H1 (cell line): ENCODE results near the gene ARG2.

Experiments used
- BCL11A ChIP-seq, 2 experiments: IDR thresholded peaks; one replicate each; pipeline ENCODE4 v1.6.1; 2011; ENCODE audit warnings: low read depth in 2 of 2, low read length in 2 of 2, mild to moderate bottlenecking in 2 of 2
- CHD1 ChIP-seq: IDR thresholded peaks from 2 replicates; pipeline ENCODE4 v1.6.1; 2012; ENCODE audit warnings: low read depth, low read length, improper control_type of control experiment
- CREB1 ChIP-seq: IDR thresholded peaks from 2 replicates; pipeline ENCODE4 v1.6.1; 2012; ENCODE audit warnings: inconsistent platforms
- EP300 ChIP-seq, 2 experiments: IDR thresholded peaks; 1 replicate in 1 of 2; 2 replicates in 1 of 2; pipeline ENCODE4 v1.6.1; 2011 to 2012; ENCODE audit warnings: low read depth in 2 of 2, low read length in 2 of 2, mild to moderate bottlenecking in 2 of 2, borderline replicate concordance in 1 of 2, inconsistent platforms in 1 of 2, moderate library complexity in 1 of 2
- PHF8 ChIP-seq: fragments of 200-600 bp; sonication (generic); conservative IDR thresholded peaks from 2 replicates; pipeline ENCODE4 v1.7.1; 2012; ENCODE audit warnings: low read depth, mild to moderate bottlenecking, inconsistent platforms, low read length, moderate library complexity
- POLR2A ChIP-seq, 2 experiments: IDR thresholded peaks; 1 replicate in 1 of 2; 2 replicates in 1 of 2; pipeline ENCODE4 v1.6.1; 2011; ENCODE audit warnings: low read depth in 2 of 2, low read length in 2 of 2, mild to moderate bottlenecking in 2 of 2; ENCODE audit errors: control extremely low read depth in 1 of 2
- RBBP5 ChIP-seq: IDR thresholded peaks from 2 replicates; pipeline ENCODE4 v1.7.1; 2012; ENCODE audit warnings: low read depth, mild to moderate bottlenecking, inconsistent platforms, low read length, moderate library complexity, borderline replicate concordance
- SIN3A ChIP-seq, 2 experiments: IDR thresholded peaks in 1 of 2; conservative IDR thresholded peaks in 1 of 2; 2 replicates each; pipeline ENCODE4 v1.6.1; 2011 to 2012; ENCODE audit warnings: low read length in 2 of 2, improper control_type of control experiment in 1 of 2, low read depth in 1 of 2, mild to moderate bottlenecking in 1 of 2
- SIRT6 ChIP-seq: IDR thresholded peaks from one replicate; pipeline ENCODE4 v1.7.1; 2012; ENCODE audit warnings: low read length, inconsistent platforms
- SP4 ChIP-seq: IDR thresholded peaks from 2 replicates; pipeline ENCODE4 v1.6.1; 2012; ENCODE audit warnings: low read length, inconsistent platforms
- TF ChIP-seq, protein P1 (sequence below): IDR thresholded peaks from 2 replicates; pipeline ENCODE4 v1.6.1; 2011; ENCODE audit warnings: low read length, improper control_type of control experiment
- TF ChIP-seq, protein P2 (sequence below), 3 experiments: IDR thresholded peaks; 1 replicate in 2 of 3; 2 replicates in 1 of 3; pipeline versions ENCODE4 v1.5.1 to v1.6.1; 2011; ENCODE audit warnings: low read length in 3 of 3, mild to moderate bottlenecking in 3 of 3, inconsistent platforms in 2 of 3, low read depth in 1 of 3, moderate library complexity in 1 of 3; ENCODE audit not compliant: insufficient read depth in 1 of 3; ENCODE audit errors: control extremely low read depth in 1 of 3

DNA sequence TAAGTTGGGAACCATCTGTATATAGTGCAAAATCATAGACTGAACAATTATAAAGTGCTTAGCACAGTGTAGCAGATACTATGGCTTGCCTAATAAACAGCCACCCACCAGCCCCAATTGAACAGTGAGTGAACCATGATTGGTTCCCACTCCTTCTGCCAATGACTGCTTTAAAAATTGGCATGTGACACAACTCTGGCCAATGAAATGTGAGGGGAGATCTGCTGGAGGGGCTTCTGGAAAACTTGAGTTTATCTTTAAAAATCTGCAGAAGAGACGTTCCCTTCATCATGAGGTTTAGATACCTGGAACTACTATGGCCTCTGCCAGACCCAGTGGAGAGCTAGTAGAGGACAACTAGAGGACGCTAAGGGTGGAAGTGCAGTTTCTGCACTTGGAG, 24.3 kb upstream of the ARG2 start:
- no peak for TF ChIP-seq PHF8
- no peak for TF ChIP-seq EP300 (IDR thresholded peaks at IDR 0.05; ENCODE audit: borderline replicate concordance in 1 of 2, low read depth in 2 of 2, low read length in 2 of 2)
- no peak for TF ChIP-seq SIRT6
- TF ChIP-seq CREB1 = no peak
- no peak for TF ChIP-seq POLR2A (IDR thresholded peaks at IDR 0.05; ENCODE audit: control extremely low read depth in 1 of 2, low read depth in 2 of 2, low read length in 2 of 2)
- TF ChIP-seq, protein P1, sequence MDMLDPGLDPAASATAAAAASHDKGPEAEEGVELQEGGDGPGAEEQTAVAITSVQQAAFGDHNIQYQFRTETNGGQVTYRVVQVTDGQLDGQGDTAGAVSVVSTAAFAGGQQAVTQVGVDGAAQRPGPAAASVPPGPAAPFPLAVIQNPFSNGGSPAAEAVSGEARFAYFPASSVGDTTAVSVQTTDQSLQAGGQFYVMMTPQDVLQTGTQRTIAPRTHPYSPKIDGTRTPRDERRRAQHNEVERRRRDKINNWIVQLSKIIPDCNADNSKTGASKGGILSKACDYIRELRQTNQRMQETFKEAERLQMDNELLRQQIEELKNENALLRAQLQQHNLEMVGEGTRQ = no peak
- TF ChIP-seq, protein P2, sequence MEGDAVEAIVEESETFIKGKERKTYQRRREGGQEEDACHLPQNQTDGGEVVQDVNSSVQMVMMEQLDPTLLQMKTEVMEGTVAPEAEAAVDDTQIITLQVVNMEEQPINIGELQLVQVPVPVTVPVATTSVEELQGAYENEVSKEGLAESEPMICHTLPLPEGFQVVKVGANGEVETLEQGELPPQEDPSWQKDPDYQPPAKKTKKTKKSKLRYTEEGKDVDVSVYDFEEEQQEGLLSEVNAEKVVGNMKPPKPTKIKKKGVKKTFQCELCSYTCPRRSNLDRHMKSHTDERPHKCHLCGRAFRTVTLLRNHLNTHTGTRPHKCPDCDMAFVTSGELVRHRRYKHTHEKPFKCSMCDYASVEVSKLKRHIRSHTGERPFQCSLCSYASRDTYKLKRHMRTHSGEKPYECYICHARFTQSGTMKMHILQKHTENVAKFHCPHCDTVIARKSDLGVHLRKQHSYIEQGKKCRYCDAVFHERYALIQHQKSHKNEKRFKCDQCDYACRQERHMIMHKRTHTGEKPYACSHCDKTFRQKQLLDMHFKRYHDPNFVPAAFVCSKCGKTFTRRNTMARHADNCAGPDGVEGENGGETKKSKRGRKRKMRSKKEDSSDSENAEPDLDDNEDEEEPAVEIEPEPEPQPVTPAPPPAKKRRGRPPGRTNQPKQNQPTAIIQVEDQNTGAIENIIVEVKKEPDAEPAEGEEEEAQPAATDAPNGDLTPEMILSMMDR (IDR thresholded peaks at IDR 0.05; ENCODE audit: control extremely low read depth in 1 of 3, insufficient read depth in 1 of 3, low read depth in 1 of 3, low read length in 3 of 3) = no peak
- no peak for TF ChIP-seq RBBP5
- no peak for TF ChIP-seq SIN3A (conservative IDR thresholded peaks at IDR 0.05 in 1 of 2, IDR thresholded peaks at IDR 0.05 in 1 of 2; ENCODE audit: low read depth in 1 of 2, low read length in 2 of 2)
- TF ChIP-seq BCL11A (IDR thresholded peaks at IDR 0.05; ENCODE audit: low read depth in 2 of 2, low read length in 2 of 2) = no peak
- TF ChIP-seq CHD1 = no peak
- TF ChIP-seq SP4 = no peak
